Ovary (tissue), 9 donors: ENCODE results near the gene KCNMB1. TPM values are rescaled to one million over a fixed set of nuclear protein-coding genes. Genes with fewer than 3 reads are reported as not detected.

Source experiments
- DNase-seq, 5 donors: peaks; one replicate each; pipeline ENCODE4 v3.0.0-alpha.2; 2019 to 2020
- H3K27ac ChIP-seq, 2 donors: fragments of 200-600 bp; one replicate each; pipeline versions ENCODE4 v1.5.1 to v1.8.0; 2019 to 2022
- H3K27me3 ChIP-seq: fragments of 200-600 bp; one replicate; pipeline ENCODE4 v1.8.0; 2022
- H3K36me3 ChIP-seq: fragments of 200-600 bp; sonication (generic); one replicate; pipeline ENCODE4 v1.5.1; 2019
- H3K4me1 ChIP-seq: one replicate; pipeline ENCODE4 v1.8.1; 2013; ENCODE audit warnings: mild to moderate bottlenecking, moderate library complexity; ENCODE audit not compliant: insufficient read depth
- H3K4me3 ChIP-seq: fragments of 200-600 bp; sonication (generic); one replicate; pipeline ENCODE4 v1.5.1; 2017
- H3K9me3 ChIP-seq, 2 donors: fragments of 200-600 bp in 1 of 2; sonication (generic) in 1 of 2; one replicate each; pipeline versions ENCODE4 v1.5.1 to v1.8.1; 2013 to 2019; ENCODE audit warnings: mild to moderate bottlenecking in 1 of 2, moderate library complexity in 1 of 2
- EP300 ChIP-seq: sonication (generic); formaldehyde crosslinking; IDR thresholded peaks from one replicate; pipeline ENCODE4 v1.6.1; 2017; ENCODE audit warnings: antibody characterized with exemption
- POLR2A ChIP-seq: fragments of 450-650 bp; IDR thresholded peaks from one replicate; pipeline ENCODE4 v1.6.1; 2017; ENCODE audit warnings: antibody characterized with exemption, mild to moderate bottlenecking, moderate library complexity
- WGBS, 3 donors: extraction: QIAGEN DNeasy Blood & Tissue Kit in 1 of 3; methylation state at CpG; one replicate each; pipeline versions ENCODE4 v1.1.5 to v1.1.7; 2013 to 2017; 5-methylcytosine and 5-hydroxymethylcytosine counted together
- intact Hi-C, 4 donors: fragments of 100-400 bp; cut with DNase I; formaldehyde crosslinking; loops; one replicate each; pipeline versions ENCODE4 v1.11.0 to v1.15.1; 2022 to 2023
- polyA plus RNA-seq, 2 donors: library from polyadenylated mRNA; stranded (reverse); fragments of 200-250 nt in 1 of 2; fragments of 350-450 nt in 1 of 2; fragmentation: Illumina TruSeq in 1 of 2; extraction: RNeasy Lipid Tissue Mini Kit (QIAGEN cat#74804) in 1 of 2; gene quantifications; one replicate each; pipeline ENCODE4 v1.2.3, GENCODE V29; 2013 to 2014
- total RNA-seq, 7 donors: library from RNA; depleted of rRNA in 2 of 7; stranded (reverse); fragments of >200 nt in 2 of 7; fragmentation: NEBNext Ultra II Directional in 3 of 7; extraction: Animal tissue kit (Norgen Biotek cat#: 25700) in 3 of 7; gene quantifications; one replicate each; pipeline versions ENCODE4 v1.1.0 to v1.2.4, GENCODE V29; 2016 to 2023
- TF ChIP-seq, protein P1 (sequence below), 3 donors: fragments of 450-650 bp in 2 of 3; fragments of 200-600 bp in 1 of 3; IDR thresholded peaks; one replicate each; pipeline versions ENCODE4 v1.5.1 to v1.8.0; 2016 to 2022; ENCODE audit warnings: antibody characterized with exemption in 3 of 3, mild to moderate bottlenecking in 1 of 3
- donor health status: DM: no; HTN: no; CAD: no; lungs with moderate emphysema.
- donor health status: DM: no; HTN: no; CAD: no.
- donor health status: Bipolar disorder and iron deficiency.
- donor health status: DM: yes; HTN: yes; CAD: no.
- donor health status: DM: no; HTN: no; CAD: no.
- donor health status: DM: yes; HTN: yes; CAD: no.

The KCNMB1 gene
- total and polyA plus RNA-seq, 9 donors, result 0.24 to 13.6 (median 2.7) TPM

DNA sequence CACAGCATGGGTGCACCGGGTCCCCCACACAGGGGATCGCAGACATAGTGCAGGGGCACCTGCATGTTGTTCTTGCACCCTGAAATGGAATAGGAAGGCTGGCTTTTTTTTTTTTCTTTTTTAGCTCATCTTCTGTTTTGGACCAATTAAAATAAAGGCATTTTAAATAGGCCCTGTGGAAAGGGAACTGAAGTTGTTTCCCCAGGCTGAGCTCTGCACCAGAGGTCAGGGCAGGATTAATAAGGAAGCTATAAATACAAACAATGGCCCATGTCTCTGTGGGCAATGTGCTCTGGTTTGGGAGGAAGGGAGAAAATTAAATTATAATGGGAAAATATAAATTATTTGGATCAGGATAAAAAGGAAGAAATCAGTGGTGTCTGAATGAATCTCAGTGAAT, 21.2 kb upstream of the KCNMB1 start:
- 90 to 97% (median 91%) methylated on average over 2 of the region's 2 CpGs for WGBS, 3 donors

DNA sequence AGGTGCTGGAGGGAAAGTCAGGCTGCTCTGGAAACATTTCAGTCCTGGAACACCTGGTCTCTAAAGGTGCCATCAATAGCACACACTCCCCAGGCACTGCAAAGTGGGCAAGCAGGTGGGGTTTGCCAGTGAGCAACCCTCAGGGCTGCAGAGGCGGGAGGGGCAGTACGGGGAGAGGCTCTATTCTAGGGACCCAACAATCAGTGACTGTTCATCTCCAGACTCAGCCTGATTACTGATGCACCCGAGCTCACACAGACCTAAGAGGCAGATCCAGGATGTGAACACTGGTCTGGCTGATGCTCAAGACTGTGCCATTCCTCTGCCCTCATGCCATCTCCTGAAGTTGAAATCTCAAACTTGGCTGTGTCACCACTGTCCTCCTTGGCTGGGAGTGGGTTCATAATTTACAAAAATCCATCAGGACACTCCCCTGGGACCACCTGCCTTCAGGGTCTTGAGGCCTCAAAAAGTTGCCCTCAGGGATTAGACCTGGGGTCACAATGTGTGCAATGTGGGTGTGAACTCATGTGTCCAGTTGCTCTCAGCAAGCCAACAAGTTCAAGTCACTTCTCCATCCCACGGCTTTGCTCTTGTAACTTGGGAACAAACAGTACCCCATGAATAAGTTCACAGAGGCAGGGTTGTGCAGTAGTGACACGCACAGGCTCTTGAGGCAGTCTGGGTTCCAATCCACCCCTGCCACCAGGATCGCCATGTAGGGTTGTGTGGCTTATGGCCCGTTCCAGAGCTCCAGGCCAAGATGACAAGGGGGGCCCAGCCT, 19.9 kb upstream of the KCNMB1 start:
- no peak overlapping the region for H3K4me3 ChIP-seq
- intact Hi-C loops, result loop anchor here in 1 of 4 donors (5.0 kb wide), 1 partner anchor 177 kb away; the partner anchor contains the start of gene C5orf58
- DNase-seq, result no peak
- no peak for TF ChIP-seq POLR2A
- TF ChIP-seq, protein P1, sequence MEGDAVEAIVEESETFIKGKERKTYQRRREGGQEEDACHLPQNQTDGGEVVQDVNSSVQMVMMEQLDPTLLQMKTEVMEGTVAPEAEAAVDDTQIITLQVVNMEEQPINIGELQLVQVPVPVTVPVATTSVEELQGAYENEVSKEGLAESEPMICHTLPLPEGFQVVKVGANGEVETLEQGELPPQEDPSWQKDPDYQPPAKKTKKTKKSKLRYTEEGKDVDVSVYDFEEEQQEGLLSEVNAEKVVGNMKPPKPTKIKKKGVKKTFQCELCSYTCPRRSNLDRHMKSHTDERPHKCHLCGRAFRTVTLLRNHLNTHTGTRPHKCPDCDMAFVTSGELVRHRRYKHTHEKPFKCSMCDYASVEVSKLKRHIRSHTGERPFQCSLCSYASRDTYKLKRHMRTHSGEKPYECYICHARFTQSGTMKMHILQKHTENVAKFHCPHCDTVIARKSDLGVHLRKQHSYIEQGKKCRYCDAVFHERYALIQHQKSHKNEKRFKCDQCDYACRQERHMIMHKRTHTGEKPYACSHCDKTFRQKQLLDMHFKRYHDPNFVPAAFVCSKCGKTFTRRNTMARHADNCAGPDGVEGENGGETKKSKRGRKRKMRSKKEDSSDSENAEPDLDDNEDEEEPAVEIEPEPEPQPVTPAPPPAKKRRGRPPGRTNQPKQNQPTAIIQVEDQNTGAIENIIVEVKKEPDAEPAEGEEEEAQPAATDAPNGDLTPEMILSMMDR (IDR thresholded peaks at IDR 0.05), result no peak
- TF ChIP-seq EP300, result no peak
- no peaks in the 10 kb centered on the region for H3K36me3 ChIP-seq
- no peak overlapping the region for H3K27ac ChIP-seq
- H3K9me3 ChIP-seq, result no peaks in the 10 kb centered on the region
- no peaks in the 10 kb centered on the region for H3K4me1 ChIP-seq
- 82 to 84% (median 82%) methylated on average over 7 of the region's 7 CpGs for WGBS, 3 donors
- no peaks in the 10 kb centered on the region for H3K27me3 ChIP-seq

More for the DNA sequence above, 21.2 kb upstream of the KCNMB1 start:
- Histone ChIP-seq H3K27ac (no peak overlapping the region), H3K4me3 (no peak overlapping the region), H3K36me3 (no peaks in the 10 kb centered on the region), H3K4me1 (no peaks in the 10 kb centered on the region), H3K27me3 (no peaks in the 10 kb centered on the region), H3K9me3 (no peaks in the 10 kb centered on the region)
- DNase-seq, result no peak
- no peak for TF ChIP-seq POLR2A
- TF ChIP-seq, protein P1 (IDR thresholded peaks at IDR 0.05), result no peak
- TF ChIP-seq EP300, result no peak
- intact Hi-C loops, result loop anchor here in 1 of 4 donors (10.0 kb wide), 1 partner anchor 316 kb away; no protein-coding TSS in a partner anchor

DNA sequence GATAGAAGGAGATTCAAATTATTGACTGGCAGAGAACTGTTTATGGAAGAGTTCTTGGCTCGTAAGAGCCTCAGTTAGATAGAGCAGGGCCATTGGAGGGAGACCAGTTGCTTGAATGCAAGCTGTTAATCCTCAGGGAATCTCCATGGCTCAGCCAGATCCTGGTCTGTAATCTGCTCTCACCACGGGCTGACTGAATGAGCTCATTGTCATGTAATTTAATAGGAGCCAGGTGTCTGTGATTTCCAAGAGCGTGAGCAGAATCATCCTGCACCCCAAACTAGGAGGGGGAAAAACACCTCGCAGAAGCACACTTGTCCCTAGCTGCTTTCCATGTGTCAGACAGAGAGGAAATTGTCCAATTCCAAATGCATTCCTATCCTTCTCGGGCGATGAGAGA, 19.1 kb upstream of the KCNMB1 start:
- H3K27me3 ChIP-seq, result no peaks in the 10 kb centered on the region
- TF ChIP-seq EP300, result no peak
- TF ChIP-seq, protein P1 (IDR thresholded peaks at IDR 0.05), result no peak
- no peak for TF ChIP-seq POLR2A
- H3K27ac ChIP-seq, result no peak overlapping the region
- no peaks in the 10 kb centered on the region for H3K36me3 ChIP-seq
- WGBS, 3 donors, result 43 to 51% (median 44%) methylated on average over 6 of the region's 6 CpGs
- no peak overlapping the region for H3K4me3 ChIP-seq
- no peaks in the 10 kb centered on the region for H3K4me1 ChIP-seq
- no peak for DNase-seq
- intact Hi-C loops, result loop anchor here in 1 of 4 donors (5.0 kb wide), 1 partner anchor 176 kb away; the partner anchor contains the start of gene C5orf58
- H3K9me3 ChIP-seq, result no peaks in the 10 kb centered on the region

DNA sequence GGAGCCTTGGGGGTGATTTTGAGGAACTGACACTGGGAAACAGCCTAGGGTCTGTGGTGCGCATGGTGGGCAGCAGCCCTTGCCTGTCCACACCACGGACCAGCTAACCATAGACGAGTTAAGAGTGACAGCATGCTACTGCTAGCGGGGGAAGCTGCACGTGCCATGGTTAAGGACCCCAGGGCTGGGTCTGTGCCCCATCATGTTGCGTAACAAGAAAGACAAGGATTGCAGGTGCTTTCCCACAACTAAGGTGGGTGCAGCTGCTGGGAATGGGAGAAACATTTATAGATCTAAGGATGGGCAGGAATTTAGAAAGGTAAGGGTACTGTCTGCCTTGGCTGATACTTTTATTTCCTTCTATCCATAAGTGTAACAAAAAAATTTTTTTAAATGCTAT, 17.9 kb upstream of the KCNMB1 start:
- WGBS, 3 donors, result 90 to 95% (median 93%) methylated on average over 6 of the region's 6 CpGs
- no peak for DNase-seq
- Histone ChIP-seq H3K4me1 (no peaks in the 10 kb centered on the region), H3K36me3 (no peaks in the 10 kb centered on the region), H3K9me3 (no peaks in the 10 kb centered on the region), H3K27ac (no peak overlapping the region), H3K4me3 (no peak overlapping the region), H3K27me3 (no peaks in the 10 kb centered on the region)
- TF ChIP-seq, protein P1 (IDR thresholded peaks at IDR 0.05), result no peak
- no peak for TF ChIP-seq POLR2A
- no peak for TF ChIP-seq EP300
- intact Hi-C loops, result loop anchor here in 1 of 4 donors (5.0 kb wide), 1 partner anchor 175 kb away; the partner anchor contains the start of gene C5orf58
